PC-3 (cell line): ENCODE results near the gene PLD1.

Source experiments
- EZH2 ChIP-seq: fragments of 300-600 bp; sonication (generic); IDR thresholded peaks from one replicate; pipeline ENCODE4 v1.6.1; 2017; ENCODE audit warnings: antibody characterized with exemption, mild to moderate bottlenecking, low read length; ENCODE audit not compliant: unreplicated experiment
- TF ChIP-seq, protein P1 (sequence below): fragments of 300-600 bp; sonication (generic); conservative IDR thresholded peaks from 2 replicates; pipeline ENCODE4 v1.5.1; 2017; ENCODE audit warnings: antibody characterized with exemption, low read depth, mild to moderate bottlenecking, low read length

DNA sequence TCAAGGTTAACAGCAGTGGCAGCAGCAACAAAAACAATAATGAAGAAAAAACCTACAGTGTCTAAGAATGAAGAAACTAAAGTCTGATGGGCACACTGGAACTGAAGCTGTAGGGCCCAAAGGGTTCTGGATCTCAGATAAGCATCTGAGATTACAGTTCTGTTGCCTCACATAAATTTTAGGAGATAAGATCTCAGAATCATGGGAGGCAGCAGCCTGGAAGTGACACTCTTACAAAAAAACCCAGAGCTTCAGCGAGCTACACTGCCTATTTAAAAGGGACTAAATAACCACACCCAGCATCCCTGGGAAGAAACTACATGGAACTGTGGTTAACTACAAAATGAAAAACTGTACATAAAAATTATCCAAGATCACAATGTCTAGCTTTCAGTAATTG, 61.2 kb downstream of the PLD1 start:
- TF ChIP-seq, protein P1, sequence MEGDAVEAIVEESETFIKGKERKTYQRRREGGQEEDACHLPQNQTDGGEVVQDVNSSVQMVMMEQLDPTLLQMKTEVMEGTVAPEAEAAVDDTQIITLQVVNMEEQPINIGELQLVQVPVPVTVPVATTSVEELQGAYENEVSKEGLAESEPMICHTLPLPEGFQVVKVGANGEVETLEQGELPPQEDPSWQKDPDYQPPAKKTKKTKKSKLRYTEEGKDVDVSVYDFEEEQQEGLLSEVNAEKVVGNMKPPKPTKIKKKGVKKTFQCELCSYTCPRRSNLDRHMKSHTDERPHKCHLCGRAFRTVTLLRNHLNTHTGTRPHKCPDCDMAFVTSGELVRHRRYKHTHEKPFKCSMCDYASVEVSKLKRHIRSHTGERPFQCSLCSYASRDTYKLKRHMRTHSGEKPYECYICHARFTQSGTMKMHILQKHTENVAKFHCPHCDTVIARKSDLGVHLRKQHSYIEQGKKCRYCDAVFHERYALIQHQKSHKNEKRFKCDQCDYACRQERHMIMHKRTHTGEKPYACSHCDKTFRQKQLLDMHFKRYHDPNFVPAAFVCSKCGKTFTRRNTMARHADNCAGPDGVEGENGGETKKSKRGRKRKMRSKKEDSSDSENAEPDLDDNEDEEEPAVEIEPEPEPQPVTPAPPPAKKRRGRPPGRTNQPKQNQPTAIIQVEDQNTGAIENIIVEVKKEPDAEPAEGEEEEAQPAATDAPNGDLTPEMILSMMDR = no peak
- no peak for TF ChIP-seq EZH2
